Panc1 (cell line): ENCODE measurements around the gene ARPC1B. TPM values are rescaled to one million over a fixed set of nuclear protein-coding genes. Genes with fewer than 3 reads are reported as not detected.

Source experiments
- ATAC-seq: fragments of 200-7000 bp; cut with Tn5 transposase; 2 replicates; pipeline ENCODE4 v1.9.1; 2020; ENCODE audit warnings: mild to moderate bottlenecking, moderate library complexity
- BruUV-seq: library from RNA; stranded (reverse); fragments of 400-500 nt; replicated peaks from 2 replicates; lab custom pipeline; 2021; lab: Mats Ljungman, UMichigan
- CTCF ChIA-PET: fragments of 300-600 bp; sonication (Branson Sonifier 250); formaldehyde crosslinking; loops from one replicate; lab custom pipeline; 2022; ENCODE audit warnings: antibody characterized with exemption; lab: Charles Lee
- POLR2A ChIA-PET: fragments of 300-600 bp; sonication (Branson Sonifier 250); formaldehyde crosslinking; loops from one replicate; lab custom pipeline; 2022; ENCODE audit warnings: antibody characterized with exemption; lab: Charles Lee
- DNase-seq: peaks from one replicate; pipeline ENCODE4 v3.0.0-alpha.2; 2010; ENCODE audit warnings: low read depth, low spot score
- H3K27ac ChIP-seq: 2 replicates; pipeline ENCODE4 v1.5.1; 2011; ENCODE audit warnings: mild to moderate bottlenecking, low read length, inconsistent platforms
- H3K27me3 ChIP-seq: fragments of 200-500 bp; sonication (Bioruptor generic); 2 replicates; pipeline ENCODE4 v1.6.0; 2014; ENCODE audit warnings: low read length, inconsistent platforms; ENCODE audit not compliant: control insufficient read depth, insufficient read depth
- H3K36me3 ChIP-seq: fragments of 200-500 bp; sonication (Bioruptor generic); 2 replicates; pipeline ENCODE4 v1.5.1; 2014; ENCODE audit warnings: inconsistent platforms, mild to moderate bottlenecking, low read length, moderate library complexity; ENCODE audit not compliant: control insufficient read depth, insufficient read depth
- H3K4me1 ChIP-seq: 2 replicates; pipeline ENCODE4 v1.5.1; 2011; ENCODE audit warnings: inconsistent platforms, mild to moderate bottlenecking, low read length, moderate library complexity; ENCODE audit not compliant: control insufficient read depth, insufficient read depth
- H3K4me3 ChIP-seq, 2 experiments: 2 replicates each; pipeline ENCODE4 v1.5.1; 2011 to 2012; ENCODE audit warnings: low read depth in 2 of 2, low read length in 2 of 2, mild to moderate bottlenecking in 2 of 2, inconsistent platforms in 1 of 2, moderate library complexity in 1 of 2
- H3K9me3 ChIP-seq: fragments of 200-500 bp; sonication (Bioruptor generic); 2 replicates; pipeline ENCODE4 v1.5.1; 2014; ENCODE audit warnings: low read depth, mild to moderate bottlenecking, inconsistent platforms, low read length, moderate library complexity; ENCODE audit not compliant: control insufficient read depth, insufficient read depth
- CTCF ChIP-seq: fragments of 450-650 bp; IDR thresholded peaks from 2 replicates; pipeline ENCODE4 v1.5.1; 2017; ENCODE audit warnings: mild to moderate bottlenecking
- POLR2AphosphoS5 ChIP-seq: IDR thresholded peaks from 2 replicates; pipeline ENCODE4 v1.6.1; 2012; ENCODE audit warnings: mild to moderate bottlenecking, low read depth, low read length, moderate library complexity
- REST ChIP-seq, 2 experiments: IDR thresholded peaks; 2 replicates each; pipeline ENCODE4 v1.6.1; 2011 to 2012; ENCODE audit warnings: low read depth in 2 of 2, control low read depth in 1 of 2, low read length in 1 of 2, mild to moderate bottlenecking in 1 of 2, moderate library complexity in 1 of 2; ENCODE audit not compliant: insufficient read depth in 1 of 2
- SIN3A ChIP-seq: IDR thresholded peaks from 2 replicates; pipeline ENCODE4 v1.6.1; 2012; ENCODE audit warnings: low read depth, mild to moderate bottlenecking, low read length, moderate library complexity, borderline replicate concordance; ENCODE audit not compliant: insufficient read depth
- TCF7L2 ChIP-seq: IDR thresholded peaks from 2 replicates; pipeline ENCODE4 v1.6.1; 2011; ENCODE audit warnings: mild to moderate bottlenecking, low read depth, low read length, inconsistent platforms
- in situ Hi-C: cut with HindIII; loops from 2 replicates; pipeline ENCODE4 v1.10.0; 2016; ENCODE audit warnings: low sequenced_read_pairs, low pct_unique_long_range_greater_than_20kb
- intact Hi-C: fragments of 100-400 bp; cut with micrococcal nuclease; formaldehyde crosslinking; loops from one replicate; pipeline ENCODE4 v1.10.0; 2022; ENCODE audit not compliant: unreplicated experiment
- total RNA-seq: library from RNA; stranded (reverse); gene quantifications from one replicate; pipeline ENCODE4 v1.2.1, GENCODE V29; 2021; ENCODE audit not compliant: unreplicated experiment

Gene ARPC1B
- total RNA-seq, 1 experiment from 2014 or later: 266 TPM

GRCh38 chr7:99424932-99425730 is 50.6 kb downstream of the ARPC1B start:
- TF ChIP-seq CTCF (no peak), SIN3A (no peak), REST (IDR thresholded peaks at IDR 0.05; ENCODE audit: insufficient read depth in 1 of 2, low read depth in 2 of 2, low read length in 1 of 2) (no peak)
- H3K27me3 ChIP-seq: no peaks in the 10 kb centered on the region
- H3K4me1 ChIP-seq: no peaks in the 10 kb centered on the region
- H3K9me3 ChIP-seq: no peaks in the 10 kb centered on the region
- CTCF ChIA-PET: no interaction called here
- H3K4me3 ChIP-seq: no peak overlapping the region
- H3K27ac ChIP-seq: no peak overlapping the region
- intact Hi-C loops (no loop called here), in situ Hi-C loops (no loop called here)
- POLR2A ChIA-PET: interaction anchor here (0.5 kb wide), 1 partner anchor 50 kb away, joined by 4 read pairs; no protein-coding TSS in a partner anchor
- ATAC-seq: no peak
- DNase-seq: no peak
- BruUV-seq: no TSS peak
- peaks cover 10% of the 10 kb centered on the region for H3K36me3 ChIP-seq

GRCh38 chr7:99428972-99429566 is 54.5 kb downstream of the ARPC1B start:
- H3K4me1 ChIP-seq: no peaks in the 10 kb centered on the region
- POLR2A ChIA-PET: interaction anchor here (0.5 kb wide), 1 partner anchor 17 kb away, joined by 3 read pairs; no protein-coding TSS in a partner anchor
- no peaks in the 10 kb centered on the region for H3K9me3 ChIP-seq
- ATAC-seq (peak; percentile 21), DNase-seq (no peak)
- in situ Hi-C loops (no loop called here), intact Hi-C loops (no loop called here)
- H3K27ac ChIP-seq: no peak overlapping the region
- CTCF ChIA-PET: no interaction called here
- H3K27me3 ChIP-seq: no peaks in the 10 kb centered on the region
- peaks cover 14% of the 10 kb centered on the region; the same call in 1 of the 2 replicates for H3K36me3 ChIP-seq
- TF ChIP-seq CTCF (no peak), POLR2AphosphoS5 (no peak), REST (IDR thresholded peaks at IDR 0.05; ENCODE audit: insufficient read depth in 1 of 2, low read depth in 2 of 2, low read length in 1 of 2) (no peak), TCF7L2 (no peak), SIN3A (no peak)
- no TSS peak for BruUV-seq
- H3K4me3 ChIP-seq: no peak overlapping the region
